K562 (cell line): ENCODE results near the gene KIF21A. TPM values are rescaled to one million over a fixed set of nuclear protein-coding genes. Genes with fewer than 3 reads are reported as not detected.

ENCODE experiments used
- ATAC-seq: fragments of 200-7000 bp; cut with Tn5 transposase; 3 replicates; pipeline ENCODE4 v1.9.1; 2020; ENCODE audit warnings: moderate library complexity
- BruUV-seq: library from RNA; stranded (reverse); fragments of 400-500 nt; replicated peaks from 2 replicates; lab custom pipeline; 2021; lab: Mats Ljungman, UMichigan
- CTCF ChIA-PET: fragments of 300-600 bp; formaldehyde crosslinking; extraction: SDS; loops from one replicate; lab custom pipeline; 2021; ENCODE audit warnings: low intra/inter-chr PET ratio; lab: Yijun Ruan, JAX
- POLR2A ChIA-PET: fragments of 300-600, 350-650 bp; sonication (Branson Sonifier 250); formaldehyde crosslinking; extraction: SDS; loops from one replicate; lab custom pipeline; 2021; ENCODE audit warnings: antibody characterized with exemption, inconsistent platforms; lab: Yijun Ruan, JAX
- DNase-seq, 4 experiments: peaks; one replicate each; pipeline versions ENCODE4 v3.0.0 to v3.0.0-alpha.2; 2011 to 2018; ENCODE audit warnings: low spot score in 3 of 4, mixed read lengths in 3 of 4; ENCODE audit errors: extremely low read depth in 1 of 4
- FAIRE-seq: peaks from 2 replicates; lab custom pipeline; 2011; peaks lifted over from hg19 to GRCh38; lab: Jason Lieb, UNC
- H2AFZ ChIP-seq: 2 replicates; pipeline ENCODE4 v1.6.0; 2011; ENCODE audit warnings: low read depth, low read length, control low read depth, inconsistent platforms
- H3K27ac ChIP-seq: fragments of 200-600 bp; 3 replicates; pipeline ENCODE4 v1.8.0; 2011; ENCODE audit warnings: low read depth, mild to moderate bottlenecking, control low read depth, inconsistent platforms, low read length, moderate library complexity, mixed read lengths; ENCODE audit errors: extremely low read depth
- H3K27me3 ChIP-seq, 2 experiments: fragments of 300-600 bp in 1 of 2; 2 replicates in 1 of 2; 3 replicates in 1 of 2; pipeline versions ENCODE4 v1.6.0 to v1.8.0; 2011; ENCODE audit warnings: inconsistent platforms in 2 of 2, low read length in 2 of 2, mild to moderate bottlenecking in 1 of 2, mixed read lengths in 1 of 2, moderate library complexity in 1 of 2; ENCODE audit not compliant: control insufficient read depth in 2 of 2, insufficient read depth in 2 of 2
- H3K36me3 ChIP-seq: fragments of 300-600 bp; 3 replicates; pipeline ENCODE4 v1.8.0; 2011; ENCODE audit warnings: mild to moderate bottlenecking, low read length, inconsistent platforms; ENCODE audit not compliant: control insufficient read depth, insufficient read depth
- H3K4me1 ChIP-seq, 2 experiments: fragments of 200-600 bp in 1 of 2; replicated peaks in 1 of 2; 2 replicates in 1 of 2; 3 replicates in 1 of 2; pipeline versions ENCODE4 v1.5.1 to v1.8.0; 2011; ENCODE audit warnings: inconsistent platforms in 2 of 2, low read length in 2 of 2, mild to moderate bottlenecking in 1 of 2, mixed read lengths in 1 of 2, moderate library complexity in 1 of 2; ENCODE audit not compliant: control insufficient read depth in 2 of 2, insufficient read depth in 2 of 2
- H3K4me2 ChIP-seq: 2 replicates; pipeline ENCODE4 v1.6.1; 2011; ENCODE audit warnings: low read length, control low read depth, inconsistent platforms, mixed read lengths; ENCODE audit not compliant: insufficient read depth
- H3K4me3 ChIP-seq: fragments of 200-600 bp; sonication (generic), shearing (Covaris generic); 2 replicates; pipeline ENCODE4 v1.5.1; 2016; ENCODE audit warnings: control low read depth, inconsistent platforms
- H3K79me2 ChIP-seq: fragments of 200-600 bp; 3 replicates; pipeline ENCODE4 v1.8.0; 2011; ENCODE audit warnings: low read length, inconsistent platforms; ENCODE audit not compliant: control insufficient read depth, insufficient read depth
- H3K9ac ChIP-seq, 2 experiments: 2 replicates each; pipeline versions ENCODE4 v1.6.0 to v1.6.1; 2011; ENCODE audit warnings: low read depth in 2 of 2, low read length in 2 of 2, control low read depth in 1 of 2, inconsistent platforms in 1 of 2, mild to moderate bottlenecking in 1 of 2, mixed read lengths in 1 of 2; ENCODE audit not compliant: insufficient read depth in 1 of 2
- H3K9me1 ChIP-seq: one replicate; pipeline ENCODE4 v1.6.0; 2011; ENCODE audit warnings: inconsistent platforms, mild to moderate bottlenecking, low read length, moderate library complexity; ENCODE audit not compliant: control insufficient read depth, insufficient read depth
- H3K9me3 ChIP-seq: replicated peaks from 2 replicates; pipeline ENCODE4 v1.5.1; 2011; ENCODE audit warnings: low read depth, low read length, inconsistent platforms; ENCODE audit not compliant: control insufficient read depth, insufficient read depth
- H4K20me1 ChIP-seq: replicated peaks from 2 replicates; pipeline ENCODE4 v1.6.1; 2011; ENCODE audit warnings: low read length, inconsistent platforms, mixed read lengths; ENCODE audit not compliant: control insufficient read depth, insufficient read depth
- BMI1 ChIP-seq: fragments of 150-350 bp; IDR thresholded peaks from 2 replicates; pipeline ENCODE4 v1.6.1; 2014; ENCODE audit warnings: low read length
- CBX8 ChIP-seq: fragments of 200-600 bp; sonication (generic); IDR thresholded peaks from 2 replicates; pipeline ENCODE4 v1.6.1; 2012; ENCODE audit warnings: borderline replicate concordance, mixed run types, low read depth, mild to moderate bottlenecking, moderate library complexity, mixed read lengths, low read length, control low read depth, inconsistent platforms; ENCODE audit not compliant: poor library complexity, severe bottlenecking; ENCODE audit errors: extremely low read depth
- FOXP1 ChIP-seq: sonication (generic); formaldehyde crosslinking; IDR thresholded peaks from 2 replicates; pipeline ENCODE4 v1.8.0; 2022; ENCODE audit warnings: mild to moderate bottlenecking, missing genetic modification reagents
- SLC30A9 ChIP-seq: fragments of 250-450 bp; sonication (Bioruptor Pico); IDR thresholded peaks from 2 replicates; pipeline ENCODE4 v1.8.0; 2022; ENCODE audit warnings: mild to moderate bottlenecking, moderate library complexity
- TEAD2 ChIP-seq: fragments of 450-650 bp; IDR thresholded peaks from 2 replicates; pipeline ENCODE4 v1.6.1; 2016; ENCODE audit warnings: missing genetic modification characterization, control low read depth, missing compliant biosample characterization
- WGBS: fragments of 100-300 bp; shearing (Covaris generic); methylation state at CpG from one replicate; pipeline ENCODE4 v1.1.6; 2016; ENCODE audit warnings: low coverage, mixed read lengths; ENCODE audit not compliant: insufficient coverage; ENCODE audit errors: missing lambda C conversion rate; 5-methylcytosine and 5-hydroxymethylcytosine counted together
- in situ Hi-C: fragments of 300-500 bp; cut with MboI; formaldehyde crosslinking; loops from 4 replicates; pipeline ENCODE4 v1.15.0; 2018; ENCODE audit warnings: inconsistent platforms, mixed read lengths
- intact Hi-C: fragments of 100-400 bp; cut with micrococcal nuclease; formaldehyde crosslinking; loops from 2 replicates; pipeline ENCODE4 v1.14.2; 2022
- polyA plus RNA-seq, 8 experiments: library from polyadenylated mRNA; depleted of rRNA in 4 of 8; stranded (reverse) in 5 of 8; unstranded in 3 of 8; fragments of >200 nt; fragmentation: Nextera tagmentation in 2 of 8; fragmentation: Illumina TruSeq in 1 of 8; extraction: Ambion mirVana in 2 of 8; extraction: Trizol in 1 of 8; gene quantifications; 2 replicates each; pipeline versions ENCODE4 v1.2.1 to v1.2.3, GENCODE V29; 2011 to 2014; ENCODE audit warnings: inconsistent platforms in 1 of 8, missing spikeins in 1 of 8
- total RNA-seq, 7 experiments: library from RNA; depleted of rRNA in 6 of 7; stranded (reverse); fragments of >200 nt in 6 of 7; fragmentation: Illumina TruSeq in 2 of 7; extraction: Trizol in 2 of 7; gene quantifications; 2 replicates each; pipeline versions ENCODE4 v1.2.1 to v1.2.3, GENCODE V29; 2011 to 2021; ENCODE audit warnings: low replicate concordance in 1 of 7
- TF ChIP-seq, protein P1 (sequence below): fragments of 450-650 bp; formaldehyde crosslinking; IDR thresholded peaks from 2 replicates; pipeline ENCODE4 v1.4.0; 2020; ENCODE audit warnings: mild to moderate bottlenecking
- TF ChIP-seq, protein P2 (sequence below): fragments of 250-450 bp; sonication (Bioruptor Pico); IDR thresholded peaks from 2 replicates; pipeline ENCODE4 v1.4.0; 2020; ENCODE audit warnings: mild to moderate bottlenecking, moderate library complexity

Gene KIF21A
- total and polyA plus RNA-seq, 9 of the 15 experiments (the other 6 are each of a cell fraction or from before 2014, with no cell fraction given) = 17.7 to 45.0 (median 30.3) TPM

DNA sequence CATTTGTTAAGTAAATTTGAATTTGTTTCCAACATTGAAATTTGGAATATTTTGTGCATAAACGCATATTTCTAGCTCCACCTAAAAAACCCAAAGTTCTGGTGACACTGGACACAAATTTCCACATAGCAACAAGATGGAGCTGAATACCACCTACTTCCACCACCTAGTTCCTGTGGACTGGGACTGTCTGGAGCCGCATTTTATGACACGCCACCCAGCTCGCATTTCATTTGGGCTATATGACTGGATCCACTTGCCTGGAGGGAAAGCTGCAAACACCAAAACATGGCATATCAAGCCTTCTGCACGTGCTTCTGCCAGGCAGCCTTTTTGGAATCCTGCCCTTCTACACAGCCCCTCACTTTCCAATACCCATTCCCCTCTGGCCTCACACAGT lies 173.4 kb downstream of the KIF21A start:
- ChIA-PET CTCF (no interaction called here), POLR2A (interaction anchor here (0.6 kb wide), 1 partner anchor 11 kb away, joined by 3 read pairs; no protein-coding TSS in a partner anchor)

More for the DNA sequence above, 173.4 kb downstream of the KIF21A start:
- FAIRE-seq (no peak), ATAC-seq (no peak), DNase-seq (no peak)
- Histone ChIP-seq H3K9me3 (no peaks in the 10 kb centered on the region), H3K9me1 (no peaks in the 10 kb centered on the region), H2AFZ (no peak overlapping the region), H3K4me3 (no peak overlapping the region), H3K9ac (no peak overlapping the region), H4K20me1 (no peaks in the 10 kb centered on the region), H3K27me3 (no peaks in the 10 kb centered on the region; a peak in 1 of 5 replicates), H3K79me2 (no peaks in the 10 kb centered on the region), H3K36me3 (no peaks in the 10 kb centered on the region), H3K27ac (no peak overlapping the region), H3K4me2 (no peak overlapping the region), H3K4me1 (no peaks in the 10 kb centered on the region)
- in situ Hi-C loops = loop anchor here (25.0 kb wide), 1 partner anchor 932 kb away; no protein-coding TSS in a partner anchor
- intact Hi-C loops = loop anchor here (10.0 kb wide), 1 partner anchor 75 kb away; no protein-coding TSS in a partner anchor
- WGBS = 0% methylated on average over 5 of the region's 5 CpGs
- TF ChIP-seq FOXP1 (CRISPR knock-in tag) (no peak), SLC30A9 (CRISPR knock-in tag) (no peak), TEAD2 (tag) (no peak), BMI1 (no peak), CBX8 (no peak)
- TF ChIP-seq, protein P1, sequence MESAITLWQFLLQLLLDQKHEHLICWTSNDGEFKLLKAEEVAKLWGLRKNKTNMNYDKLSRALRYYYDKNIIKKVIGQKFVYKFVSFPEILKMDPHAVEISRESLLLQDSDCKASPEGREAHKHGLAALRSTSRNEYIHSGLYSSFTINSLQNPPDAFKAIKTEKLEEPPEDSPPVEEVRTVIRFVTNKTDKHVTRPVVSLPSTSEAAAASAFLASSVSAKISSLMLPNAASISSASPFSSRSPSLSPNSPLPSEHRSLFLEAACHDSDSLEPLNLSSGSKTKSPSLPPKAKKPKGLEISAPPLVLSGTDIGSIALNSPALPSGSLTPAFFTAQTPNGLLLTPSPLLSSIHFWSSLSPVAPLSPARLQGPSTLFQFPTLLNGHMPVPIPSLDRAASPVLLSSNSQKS (CRISPR knock-in tag) = no peak
- TF ChIP-seq, protein P2, sequence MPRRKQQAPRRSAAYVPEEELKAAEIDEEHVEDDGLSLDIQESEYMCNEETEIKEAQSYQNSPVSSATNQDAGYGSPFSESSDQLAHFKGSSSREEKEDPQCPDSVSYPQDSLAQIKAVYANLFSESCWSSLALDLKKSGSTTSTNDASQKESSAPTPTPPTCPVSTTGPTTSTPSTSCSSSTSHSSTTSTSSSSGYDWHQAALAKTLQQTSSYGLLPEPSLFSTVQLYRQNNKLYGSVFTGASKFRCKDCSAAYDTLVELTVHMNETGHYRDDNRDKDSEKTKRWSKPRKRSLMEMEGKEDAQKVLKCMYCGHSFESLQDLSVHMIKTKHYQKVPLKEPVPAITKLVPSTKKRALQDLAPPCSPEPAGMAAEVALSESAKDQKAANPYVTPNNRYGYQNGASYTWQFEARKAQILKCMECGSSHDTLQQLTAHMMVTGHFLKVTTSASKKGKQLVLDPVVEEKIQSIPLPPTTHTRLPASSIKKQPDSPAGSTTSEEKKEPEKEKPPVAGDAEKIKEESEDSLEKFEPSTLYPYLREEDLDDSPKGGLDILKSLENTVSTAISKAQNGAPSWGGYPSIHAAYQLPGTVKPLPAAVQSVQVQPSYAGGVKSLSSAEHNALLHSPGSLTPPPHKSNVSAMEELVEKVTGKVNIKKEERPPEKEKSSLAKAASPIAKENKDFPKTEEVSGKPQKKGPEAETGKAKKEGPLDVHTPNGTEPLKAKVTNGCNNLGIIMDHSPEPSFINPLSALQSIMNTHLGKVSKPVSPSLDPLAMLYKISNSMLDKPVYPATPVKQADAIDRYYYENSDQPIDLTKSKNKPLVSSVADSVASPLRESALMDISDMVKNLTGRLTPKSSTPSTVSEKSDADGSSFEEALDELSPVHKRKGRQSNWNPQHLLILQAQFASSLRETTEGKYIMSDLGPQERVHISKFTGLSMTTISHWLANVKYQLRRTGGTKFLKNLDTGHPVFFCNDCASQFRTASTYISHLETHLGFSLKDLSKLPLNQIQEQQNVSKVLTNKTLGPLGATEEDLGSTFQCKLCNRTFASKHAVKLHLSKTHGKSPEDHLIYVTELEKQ (CRISPR knock-in tag) = no peak
- no TSS peak for BruUV-seq
